ENCODE measurements around the gene PPIP5K1.

DNA sequence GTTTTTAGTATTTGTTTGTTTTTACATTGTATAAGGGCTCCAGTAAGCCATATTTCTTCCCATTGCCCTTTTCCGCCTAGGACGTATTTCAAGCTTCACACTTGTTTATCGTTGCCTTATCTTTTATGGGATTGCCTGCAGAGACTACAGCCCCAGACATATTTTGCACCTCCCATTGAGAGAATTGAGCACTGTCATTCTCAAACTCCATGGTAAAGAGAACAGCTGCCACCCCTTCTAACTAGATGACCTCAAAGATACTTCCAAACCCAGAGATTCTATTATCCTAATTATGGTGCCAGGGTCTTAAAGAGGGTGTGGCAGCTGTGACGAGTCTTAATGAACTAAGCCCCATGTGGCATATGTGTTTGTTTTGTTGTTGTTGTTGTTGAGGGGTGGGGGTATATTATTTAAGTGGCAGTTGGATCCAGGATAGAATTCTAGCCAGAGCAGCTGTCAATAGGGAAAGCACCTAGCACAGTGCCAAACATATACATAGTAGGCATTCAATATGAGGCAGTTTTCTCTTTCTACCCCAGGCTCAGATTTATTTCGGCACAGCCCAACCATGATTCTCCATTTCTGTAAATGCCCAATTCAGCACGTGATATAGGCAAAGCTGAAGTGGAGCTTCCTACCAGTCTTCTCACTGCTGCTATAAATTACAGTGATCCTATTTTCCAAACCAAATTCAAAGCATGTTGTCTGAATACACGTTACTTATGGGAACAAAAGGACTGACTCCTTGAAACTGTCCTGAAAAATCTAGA is 96.1 kb downstream of the PPIP5K1 start:
- TF ChIP-seq, protein P1, sequence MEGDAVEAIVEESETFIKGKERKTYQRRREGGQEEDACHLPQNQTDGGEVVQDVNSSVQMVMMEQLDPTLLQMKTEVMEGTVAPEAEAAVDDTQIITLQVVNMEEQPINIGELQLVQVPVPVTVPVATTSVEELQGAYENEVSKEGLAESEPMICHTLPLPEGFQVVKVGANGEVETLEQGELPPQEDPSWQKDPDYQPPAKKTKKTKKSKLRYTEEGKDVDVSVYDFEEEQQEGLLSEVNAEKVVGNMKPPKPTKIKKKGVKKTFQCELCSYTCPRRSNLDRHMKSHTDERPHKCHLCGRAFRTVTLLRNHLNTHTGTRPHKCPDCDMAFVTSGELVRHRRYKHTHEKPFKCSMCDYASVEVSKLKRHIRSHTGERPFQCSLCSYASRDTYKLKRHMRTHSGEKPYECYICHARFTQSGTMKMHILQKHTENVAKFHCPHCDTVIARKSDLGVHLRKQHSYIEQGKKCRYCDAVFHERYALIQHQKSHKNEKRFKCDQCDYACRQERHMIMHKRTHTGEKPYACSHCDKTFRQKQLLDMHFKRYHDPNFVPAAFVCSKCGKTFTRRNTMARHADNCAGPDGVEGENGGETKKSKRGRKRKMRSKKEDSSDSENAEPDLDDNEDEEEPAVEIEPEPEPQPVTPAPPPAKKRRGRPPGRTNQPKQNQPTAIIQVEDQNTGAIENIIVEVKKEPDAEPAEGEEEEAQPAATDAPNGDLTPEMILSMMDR (IDR thresholded peaks at IDR 0.05), result no peak
- no peak for TF ChIP-seq POLR2A (IDR thresholded peaks at IDR 0.05)
